Measurements from ENCODE around the gene C16orf74. TPM values are rescaled to one million over a fixed set of nuclear protein-coding genes. Genes with fewer than 3 reads are reported as not detected.

Gene C16orf74
- total RNA-seq, 4 donors from 2014 or later, result 5.4 to 13.0 (median 7.9) TPM

DNA sequence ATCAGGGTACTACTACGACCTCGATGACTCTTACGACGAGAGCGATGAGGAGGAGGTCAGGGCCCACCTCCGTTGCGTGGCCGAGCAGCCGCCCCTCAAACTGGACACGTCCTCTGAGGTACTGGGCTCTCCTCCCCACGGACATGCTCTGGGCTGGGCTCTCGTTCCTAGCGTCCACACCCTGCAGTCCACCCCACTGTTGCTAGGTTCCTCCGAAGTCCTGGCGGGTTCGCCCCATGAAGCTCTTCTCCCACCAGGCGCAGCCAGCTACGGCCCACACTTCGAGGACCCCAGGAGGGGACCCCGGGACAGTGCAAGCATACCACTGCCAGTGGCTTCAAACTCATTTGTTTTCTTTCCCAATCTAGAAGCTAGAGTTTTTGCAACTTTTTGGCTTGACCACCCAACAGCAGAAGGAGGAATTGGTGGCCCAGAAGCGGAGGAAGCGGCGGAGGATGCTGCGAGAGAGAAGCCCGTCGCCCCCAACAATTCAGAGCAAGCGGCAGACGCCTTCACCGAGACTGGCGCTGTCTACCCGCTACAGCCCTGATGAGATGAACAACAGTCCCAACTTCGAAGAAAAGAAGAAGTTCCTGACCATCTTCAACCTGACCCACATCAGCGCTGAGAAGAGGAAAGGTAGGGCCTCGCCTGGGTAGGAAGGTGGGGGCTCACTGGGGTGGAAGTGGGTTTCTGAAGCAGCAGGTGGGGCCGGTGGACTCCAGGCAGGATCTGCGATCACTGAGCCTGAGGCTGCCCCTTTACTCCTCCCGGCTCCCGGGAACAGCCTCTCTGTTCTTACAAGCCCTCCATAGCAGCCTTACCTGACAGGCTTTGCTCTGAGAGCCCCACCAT, 87.7 kb downstream of the C16orf74 start:
- intact Hi-C loops (cut with DNase I; ENCODE audit: low total_unique reads), result no loop called here
- no peak overlapping the region for H3K4me3 ChIP-seq (ENCODE audit: low read depth, poor library complexity, severe bottlenecking)
- TF ChIP-seq POLR2A (IDR thresholded peaks at IDR 0.05), result no peak
- TF ChIP-seq, protein P1, sequence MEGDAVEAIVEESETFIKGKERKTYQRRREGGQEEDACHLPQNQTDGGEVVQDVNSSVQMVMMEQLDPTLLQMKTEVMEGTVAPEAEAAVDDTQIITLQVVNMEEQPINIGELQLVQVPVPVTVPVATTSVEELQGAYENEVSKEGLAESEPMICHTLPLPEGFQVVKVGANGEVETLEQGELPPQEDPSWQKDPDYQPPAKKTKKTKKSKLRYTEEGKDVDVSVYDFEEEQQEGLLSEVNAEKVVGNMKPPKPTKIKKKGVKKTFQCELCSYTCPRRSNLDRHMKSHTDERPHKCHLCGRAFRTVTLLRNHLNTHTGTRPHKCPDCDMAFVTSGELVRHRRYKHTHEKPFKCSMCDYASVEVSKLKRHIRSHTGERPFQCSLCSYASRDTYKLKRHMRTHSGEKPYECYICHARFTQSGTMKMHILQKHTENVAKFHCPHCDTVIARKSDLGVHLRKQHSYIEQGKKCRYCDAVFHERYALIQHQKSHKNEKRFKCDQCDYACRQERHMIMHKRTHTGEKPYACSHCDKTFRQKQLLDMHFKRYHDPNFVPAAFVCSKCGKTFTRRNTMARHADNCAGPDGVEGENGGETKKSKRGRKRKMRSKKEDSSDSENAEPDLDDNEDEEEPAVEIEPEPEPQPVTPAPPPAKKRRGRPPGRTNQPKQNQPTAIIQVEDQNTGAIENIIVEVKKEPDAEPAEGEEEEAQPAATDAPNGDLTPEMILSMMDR (IDR thresholded peaks at IDR 0.05), result no peak
- no peak for DNase-seq (ENCODE audit: low spot score in 2 of 2)
- 90 to 94% methylated on average over 38 of the region's 38 CpGs for WGBS, 2 donors

DNA sequence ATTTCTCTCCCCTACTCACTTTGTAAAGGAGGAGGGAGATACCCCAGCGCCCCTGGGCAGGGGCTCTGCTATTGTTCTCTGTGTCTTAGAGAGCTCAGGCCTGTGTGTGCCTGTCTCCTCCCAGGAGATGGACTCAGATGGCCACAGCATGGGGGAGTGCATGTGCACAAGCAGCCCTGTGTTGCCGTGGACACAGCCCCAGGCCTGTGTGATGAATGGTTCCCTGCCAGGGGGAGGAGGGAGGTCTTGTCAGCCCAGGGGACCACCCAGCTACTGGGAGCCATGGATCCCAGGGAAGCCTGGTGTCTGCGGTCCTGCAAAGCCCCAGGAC, 88.4 kb downstream of the C16orf74 start:
- 64 to 82% methylated on average over 2 to 3 of the region's 3 CpGs for WGBS, 2 donors
- TF ChIP-seq POLR2A (IDR thresholded peaks at IDR 0.05), result no peak
- no peak overlapping the region for H3K4me3 ChIP-seq (ENCODE audit: low read depth, poor library complexity, severe bottlenecking)
- intact Hi-C loops (cut with DNase I; ENCODE audit: low total_unique reads), result no loop called here
- no peak for DNase-seq (ENCODE audit: low spot score in 2 of 2)

DNA sequence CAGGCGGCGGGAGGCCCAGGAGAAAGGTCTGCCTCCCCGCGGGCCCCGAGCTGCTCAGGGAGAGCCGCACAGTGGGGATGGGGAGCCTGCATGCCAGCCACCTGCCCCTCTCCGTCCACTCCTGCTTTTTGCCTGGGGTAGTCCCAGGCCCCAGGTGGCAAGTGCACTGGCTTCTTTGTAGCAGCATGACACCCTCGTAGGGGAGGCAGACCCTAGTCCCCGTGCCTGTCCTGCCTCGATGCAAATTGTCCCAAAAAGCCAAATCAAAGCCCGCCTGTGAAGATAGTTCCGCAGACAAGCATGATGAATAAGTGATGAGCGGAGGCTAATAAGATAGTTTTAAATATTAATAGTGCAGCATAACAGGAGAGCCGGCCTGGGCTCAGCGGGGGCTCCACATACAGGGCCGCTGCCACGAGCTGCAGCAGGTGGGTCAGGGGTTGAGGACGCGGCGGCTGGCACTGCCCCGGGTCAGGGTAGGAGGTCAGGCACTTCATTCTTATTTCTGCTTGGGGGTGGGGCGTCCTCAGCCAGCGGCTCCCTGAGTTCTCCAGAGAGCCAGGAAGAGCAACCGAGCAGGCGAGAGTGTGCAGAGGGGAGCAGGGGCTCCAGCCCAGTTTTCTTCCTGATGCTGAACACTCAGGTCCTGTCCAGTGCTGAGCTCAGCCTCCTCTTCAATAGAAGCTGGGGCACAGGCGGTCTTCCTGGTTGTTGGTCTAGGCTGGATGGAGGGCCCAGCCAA, 89.0 kb downstream of the C16orf74 start:
- WGBS, 2 donors, result 94 to 95% methylated on average over 21 to 26 of the region's 26 CpGs
- intact Hi-C loops (cut with DNase I; ENCODE audit: low total_unique reads), result no loop called here
- no peak for DNase-seq (ENCODE audit: low spot score in 2 of 2)
- TF ChIP-seq, protein P1 (IDR thresholded peaks at IDR 0.05), result no peak
- TF ChIP-seq POLR2A (IDR thresholded peaks at IDR 0.05), result no peak
- H3K4me3 ChIP-seq (ENCODE audit: low read depth, poor library complexity, severe bottlenecking), result no peak overlapping the region

DNA sequence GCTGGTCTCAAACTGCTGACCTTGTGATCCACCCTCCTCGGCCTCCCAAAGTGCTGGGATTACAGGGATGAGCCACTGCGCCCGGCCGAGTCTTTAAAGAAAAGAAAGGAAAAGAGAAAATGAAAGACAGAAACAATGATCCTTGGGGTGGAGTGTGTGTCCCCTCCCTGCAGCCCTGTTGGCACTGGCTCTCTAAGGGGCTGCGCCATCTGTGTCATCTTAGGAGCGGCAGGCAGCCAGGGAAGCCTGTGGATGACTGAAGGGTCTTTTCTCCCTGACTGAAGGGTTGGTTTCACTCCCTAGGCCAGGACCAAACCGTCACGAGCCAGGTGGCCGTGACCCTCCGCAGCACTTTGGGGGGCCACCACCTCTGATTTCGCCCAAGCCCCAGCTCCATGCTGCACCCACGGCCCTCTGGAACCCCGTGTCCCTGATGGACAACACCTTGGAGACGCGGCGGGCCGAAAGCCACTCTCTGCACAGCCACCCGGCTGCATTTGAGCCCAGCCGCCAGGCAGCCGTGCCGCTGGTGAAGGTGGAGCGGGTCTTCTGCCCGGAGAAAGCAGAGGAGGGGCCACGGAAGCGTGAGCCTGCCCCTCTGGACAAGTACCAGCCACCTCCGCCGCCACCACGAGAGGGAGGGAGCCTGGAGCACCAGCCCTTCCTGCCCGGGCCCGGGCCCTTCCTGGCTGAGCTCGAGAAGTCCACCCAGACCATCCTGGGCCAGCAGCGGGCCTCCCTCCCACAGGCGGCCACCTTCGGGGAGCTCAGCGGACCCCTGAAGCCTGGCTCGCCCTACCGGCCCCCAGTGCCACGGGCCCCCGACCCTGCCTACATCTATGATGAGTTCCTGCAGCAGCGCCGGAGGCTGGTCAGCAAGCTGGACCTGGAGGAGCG, 89.8 kb downstream of the C16orf74 start:
- H3K4me3 ChIP-seq (ENCODE audit: low read depth, poor library complexity, severe bottlenecking), result no peak overlapping the region
- intact Hi-C loops (cut with DNase I; ENCODE audit: low total_unique reads), result no loop called here
- 93% methylated on average over 40 to 42 of the region's 42 CpGs for WGBS, 2 donors
- TF ChIP-seq, protein P1 (IDR thresholded peaks at IDR 0.05), result no peak
- peak in 1 of 2 donors; percentile 84 for DNase-seq (ENCODE audit: low spot score in 2 of 2)

DNA sequence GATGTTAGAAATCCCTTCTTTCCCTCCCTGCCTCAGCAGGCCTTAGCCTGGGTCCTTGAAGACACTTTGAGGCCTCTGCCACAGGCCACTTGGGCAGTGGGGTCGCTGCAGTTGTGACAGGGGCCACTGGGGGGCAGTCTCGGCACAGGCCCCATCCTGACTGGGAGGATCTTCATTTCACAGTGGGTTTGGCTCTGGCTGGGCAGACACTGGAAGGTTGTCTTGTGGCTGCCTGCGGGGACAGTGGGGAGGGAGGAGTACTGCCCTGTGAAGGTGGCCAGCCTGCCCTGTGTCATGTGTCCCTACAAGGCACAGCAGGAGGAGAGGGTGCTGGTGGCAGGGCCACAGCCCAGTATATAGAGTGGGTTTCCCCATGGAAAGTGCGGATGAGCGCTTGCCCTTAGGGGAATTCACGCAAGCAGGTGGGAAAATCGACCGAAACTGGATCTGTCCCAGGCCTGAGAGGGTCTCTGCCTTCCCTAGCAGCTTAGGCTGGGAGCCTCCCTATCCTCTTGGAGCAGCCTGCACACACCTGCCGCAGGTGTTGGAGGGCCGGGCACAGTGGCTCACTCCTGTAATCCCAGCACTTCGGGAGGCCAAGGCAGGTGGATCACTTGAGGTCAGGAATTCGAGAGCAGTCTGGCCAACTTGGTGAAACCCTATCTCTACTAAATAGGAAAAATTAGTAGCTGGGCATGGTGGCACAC, 90.9 kb downstream of the C16orf74 start:
- intact Hi-C loops (cut with DNase I; ENCODE audit: low total_unique reads), result no loop called here
- WGBS, 2 donors, result 68 to 72% methylated on average over 12 of the region's 12 CpGs
- DNase-seq (ENCODE audit: low spot score in 2 of 2), result no peak

More for the DNA sequence above, 90.9 kb downstream of the C16orf74 start:
- H3K4me3 ChIP-seq (ENCODE audit: low read depth, poor library complexity, severe bottlenecking), result no peak overlapping the region
- TF ChIP-seq, protein P1 (IDR thresholded peaks at IDR 0.05), result peak in 1 of 3 donors; percentile 37
- no peak for TF ChIP-seq POLR2A (IDR thresholded peaks at IDR 0.05)
